HFF-Myc (cell line): Measurements from ENCODE around the gene ENTREP3.

Source experiments
- DNase-seq: peaks from one replicate; pipeline ENCODE4 v3.0.0-alpha.2; 2011; ENCODE audit warnings: low read depth; ENCODE audit errors: extremely low read depth
- H3K4me3 ChIP-seq: replicated peaks from 2 replicates; pipeline ENCODE4 v1.5.1; 2011; ENCODE audit warnings: low read depth, mild to moderate bottlenecking, control low read depth, low read length
- TF ChIP-seq, protein P1 (sequence below): IDR thresholded peaks from 2 replicates; pipeline ENCODE4 v1.5.1; 2012; ENCODE audit warnings: mild to moderate bottlenecking, low read depth, low read length, control low read depth; ENCODE audit errors: missing control alignments

ENTREP3 gene

DNA sequence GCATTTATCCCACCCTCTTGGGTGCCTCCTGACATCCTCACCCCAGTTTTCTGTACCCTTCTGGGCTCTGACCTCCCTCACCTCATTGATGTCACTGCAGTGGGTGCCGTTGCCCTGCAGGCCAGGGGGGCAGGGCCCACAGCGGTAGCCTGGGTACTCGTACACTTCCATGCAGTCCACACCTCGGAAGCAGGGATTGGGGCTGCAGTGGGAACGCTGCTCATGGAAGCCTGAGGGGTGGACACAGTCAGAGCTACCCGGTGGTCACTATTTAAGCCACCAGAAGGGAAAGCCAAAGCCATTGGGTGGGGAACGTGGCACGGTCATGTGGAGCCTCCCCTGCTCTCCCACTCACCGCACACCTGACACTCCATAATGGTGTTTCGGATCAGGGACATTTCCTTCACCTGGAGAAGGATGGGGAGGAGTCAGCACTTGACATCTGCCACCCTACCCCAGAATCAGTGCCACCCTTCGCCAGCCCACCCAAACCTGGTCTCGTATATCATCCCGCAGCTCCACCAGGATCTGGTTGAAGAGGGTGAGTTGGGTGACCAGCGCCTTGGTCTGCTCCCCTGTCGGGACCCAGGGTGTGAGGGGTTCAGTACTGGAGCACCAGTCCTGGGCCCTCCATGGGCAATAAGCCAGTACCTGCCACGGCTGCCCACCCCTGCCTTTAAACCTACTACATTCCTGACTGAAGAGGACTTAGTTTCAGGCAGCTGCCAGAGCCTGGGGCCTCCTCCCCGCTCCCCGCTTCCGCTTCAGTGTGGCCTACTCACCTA lies 52.4 kb downstream of the ENTREP3 start:
- TF ChIP-seq, protein P1, sequence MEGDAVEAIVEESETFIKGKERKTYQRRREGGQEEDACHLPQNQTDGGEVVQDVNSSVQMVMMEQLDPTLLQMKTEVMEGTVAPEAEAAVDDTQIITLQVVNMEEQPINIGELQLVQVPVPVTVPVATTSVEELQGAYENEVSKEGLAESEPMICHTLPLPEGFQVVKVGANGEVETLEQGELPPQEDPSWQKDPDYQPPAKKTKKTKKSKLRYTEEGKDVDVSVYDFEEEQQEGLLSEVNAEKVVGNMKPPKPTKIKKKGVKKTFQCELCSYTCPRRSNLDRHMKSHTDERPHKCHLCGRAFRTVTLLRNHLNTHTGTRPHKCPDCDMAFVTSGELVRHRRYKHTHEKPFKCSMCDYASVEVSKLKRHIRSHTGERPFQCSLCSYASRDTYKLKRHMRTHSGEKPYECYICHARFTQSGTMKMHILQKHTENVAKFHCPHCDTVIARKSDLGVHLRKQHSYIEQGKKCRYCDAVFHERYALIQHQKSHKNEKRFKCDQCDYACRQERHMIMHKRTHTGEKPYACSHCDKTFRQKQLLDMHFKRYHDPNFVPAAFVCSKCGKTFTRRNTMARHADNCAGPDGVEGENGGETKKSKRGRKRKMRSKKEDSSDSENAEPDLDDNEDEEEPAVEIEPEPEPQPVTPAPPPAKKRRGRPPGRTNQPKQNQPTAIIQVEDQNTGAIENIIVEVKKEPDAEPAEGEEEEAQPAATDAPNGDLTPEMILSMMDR: no peak
- DNase-seq: no peak
- no peak overlapping the region for H3K4me3 ChIP-seq

DNA sequence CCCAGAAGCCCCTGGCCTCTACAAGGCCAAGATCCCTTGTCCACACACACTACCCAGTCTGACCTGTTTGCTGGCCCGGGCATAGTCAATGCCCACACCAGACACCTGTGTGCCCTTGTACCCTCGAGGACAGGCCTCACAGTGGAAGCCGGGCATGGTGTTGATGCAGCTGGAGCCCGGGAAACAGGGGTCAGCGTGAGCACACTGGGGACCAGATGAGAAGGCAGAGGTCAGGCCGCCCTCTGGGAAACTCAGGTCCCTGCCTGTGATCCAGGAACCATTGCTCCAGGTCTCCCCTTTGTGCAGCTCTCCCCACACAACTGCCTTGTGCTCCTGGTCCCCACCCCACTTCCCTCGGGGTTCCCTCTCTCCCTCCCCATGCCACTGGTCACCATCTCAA lies 53.1 kb downstream of the ENTREP3 start:
- no peak overlapping the region for H3K4me3 ChIP-seq
- TF ChIP-seq, protein P1: no peak
- DNase-seq: no peak

DNA sequence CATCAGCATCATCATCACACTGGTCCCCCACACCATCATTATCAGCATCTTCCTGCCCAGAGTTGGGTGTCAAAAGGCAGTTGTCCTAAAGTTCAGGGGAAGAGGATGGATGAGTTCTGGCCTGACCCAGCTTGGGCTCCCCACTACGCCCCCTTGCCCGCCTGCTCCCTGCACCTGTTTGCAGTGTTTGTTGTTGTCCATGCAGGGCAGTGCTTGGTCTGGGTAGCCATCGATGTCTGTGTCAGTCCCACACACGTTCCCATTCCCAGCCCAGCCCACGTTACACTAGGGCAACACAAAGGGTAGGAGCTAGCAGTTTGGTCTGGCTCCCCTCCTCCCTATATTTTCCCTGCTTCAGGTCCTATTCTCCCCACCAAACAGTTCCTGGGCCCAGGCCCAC lies 54.4 kb downstream of the ENTREP3 start:
- DNase-seq: no peak
- TF ChIP-seq, protein P1: no peak
- no peak overlapping the region for H3K4me3 ChIP-seq

DNA sequence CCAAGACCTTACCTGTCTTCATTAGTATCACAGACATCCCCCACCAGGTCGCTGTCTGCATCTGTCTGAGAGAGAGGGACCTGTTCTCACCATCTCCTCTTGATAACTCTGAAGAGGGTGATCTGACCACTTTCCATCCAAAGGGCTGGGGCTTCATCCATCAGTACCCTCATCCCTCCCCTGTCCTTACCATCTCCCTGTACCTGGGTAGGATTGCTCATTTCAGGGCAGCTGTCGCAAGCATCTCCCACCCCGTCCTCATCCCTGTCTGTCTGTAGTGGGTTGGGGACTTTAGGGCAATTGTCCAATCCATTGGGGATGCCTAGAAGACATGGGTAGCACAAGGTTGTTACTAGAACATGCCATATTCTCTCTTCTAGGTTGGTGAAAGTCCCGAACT lies 55.5 kb downstream of the ENTREP3 start:
- H3K4me3 ChIP-seq: no peak overlapping the region
- TF ChIP-seq, protein P1: no peak
- no peak for DNase-seq

DNA sequence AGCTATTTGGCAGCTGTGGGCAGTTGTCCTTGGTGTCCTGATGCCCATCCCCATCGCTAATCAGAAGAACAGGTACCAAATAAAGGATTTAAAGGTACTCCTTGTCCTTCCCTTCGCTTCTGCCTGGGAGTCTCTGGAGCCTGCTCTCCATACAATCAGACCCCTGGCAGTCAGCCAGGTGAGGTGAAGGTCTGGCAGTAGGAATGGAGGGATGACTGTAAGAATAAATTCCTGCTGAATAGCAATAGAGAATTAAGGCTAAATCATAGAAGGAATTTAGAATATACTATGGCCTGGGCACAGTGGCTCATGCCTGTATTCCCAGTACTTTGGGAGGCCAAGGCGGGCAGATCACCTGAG lies 56.8 kb downstream of the ENTREP3 start:
- no peak overlapping the region for H3K4me3 ChIP-seq
- TF ChIP-seq, protein P1: no peak
- no peak for DNase-seq

DNA sequence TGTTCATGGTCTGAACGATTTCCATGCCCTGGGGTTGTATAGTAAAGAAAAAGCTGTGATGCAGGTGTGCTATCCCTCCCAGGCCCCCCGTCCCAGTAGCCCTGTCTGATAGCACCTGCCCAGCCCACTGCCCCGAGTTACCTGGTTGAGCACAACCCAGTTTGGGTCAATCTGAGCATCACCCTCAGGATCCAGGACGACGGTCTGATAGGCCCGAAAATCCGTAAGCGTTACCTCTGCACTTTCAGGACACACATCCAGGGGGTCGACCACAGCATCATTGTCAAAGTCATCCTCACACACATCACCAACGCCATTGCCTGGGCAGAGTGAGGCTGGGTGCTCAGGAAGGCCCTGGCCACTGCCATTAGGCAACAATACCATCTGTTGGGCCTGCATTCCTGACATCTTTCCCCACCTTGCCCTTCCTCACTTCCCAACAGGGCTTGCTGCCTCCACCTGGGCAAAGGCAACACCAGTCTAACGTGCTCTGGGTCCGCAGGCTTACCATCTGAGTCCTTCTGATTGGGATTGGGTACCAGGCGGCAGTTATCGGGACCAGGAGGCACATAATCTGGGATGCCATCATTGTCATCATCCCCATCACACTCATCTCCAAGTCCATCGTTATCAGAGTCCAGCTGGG lies 57.3 kb downstream of the ENTREP3 start:
- DNase-seq: no peak
- TF ChIP-seq, protein P1: no peak
- H3K4me3 ChIP-seq: no peak overlapping the region
